ENCODE data around the gene CLDN5.
A peak's percentile ranks its signal among the peaks of the same experiment; 100 is the strongest.

CLDN5 gene

DNA sequence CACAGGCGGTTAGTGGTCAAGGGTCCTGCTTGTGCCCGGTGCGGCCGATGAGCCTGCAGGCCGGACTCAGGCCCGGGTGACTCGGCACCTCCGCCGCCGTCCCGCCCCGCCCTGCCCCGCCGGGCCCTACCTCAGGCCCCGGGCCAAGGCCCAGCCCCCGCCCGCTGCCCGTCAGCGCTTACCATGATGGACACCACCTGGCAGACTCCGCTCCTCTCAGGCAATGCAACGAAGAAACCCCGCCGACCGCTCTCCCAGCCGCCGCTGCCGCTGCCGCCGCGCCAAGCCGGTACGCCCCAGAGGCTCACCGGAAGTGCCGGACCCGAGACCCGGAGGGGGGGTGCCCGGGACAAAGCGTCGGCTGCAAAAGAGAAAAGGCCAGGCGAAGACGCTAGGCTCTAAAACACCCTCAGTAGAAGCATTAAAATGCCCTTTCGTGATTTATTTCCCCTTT lies 45.3 kb downstream of the CLDN5 start, which contains the start of gene UFD1:
UFD1 (minus strand) TSS at position 293 of the 454 bp plus-strand sequence; CDS start at position 185, 108 bp downstream.
- DNase-seq: peak; percentile 83 to 86

DNA sequence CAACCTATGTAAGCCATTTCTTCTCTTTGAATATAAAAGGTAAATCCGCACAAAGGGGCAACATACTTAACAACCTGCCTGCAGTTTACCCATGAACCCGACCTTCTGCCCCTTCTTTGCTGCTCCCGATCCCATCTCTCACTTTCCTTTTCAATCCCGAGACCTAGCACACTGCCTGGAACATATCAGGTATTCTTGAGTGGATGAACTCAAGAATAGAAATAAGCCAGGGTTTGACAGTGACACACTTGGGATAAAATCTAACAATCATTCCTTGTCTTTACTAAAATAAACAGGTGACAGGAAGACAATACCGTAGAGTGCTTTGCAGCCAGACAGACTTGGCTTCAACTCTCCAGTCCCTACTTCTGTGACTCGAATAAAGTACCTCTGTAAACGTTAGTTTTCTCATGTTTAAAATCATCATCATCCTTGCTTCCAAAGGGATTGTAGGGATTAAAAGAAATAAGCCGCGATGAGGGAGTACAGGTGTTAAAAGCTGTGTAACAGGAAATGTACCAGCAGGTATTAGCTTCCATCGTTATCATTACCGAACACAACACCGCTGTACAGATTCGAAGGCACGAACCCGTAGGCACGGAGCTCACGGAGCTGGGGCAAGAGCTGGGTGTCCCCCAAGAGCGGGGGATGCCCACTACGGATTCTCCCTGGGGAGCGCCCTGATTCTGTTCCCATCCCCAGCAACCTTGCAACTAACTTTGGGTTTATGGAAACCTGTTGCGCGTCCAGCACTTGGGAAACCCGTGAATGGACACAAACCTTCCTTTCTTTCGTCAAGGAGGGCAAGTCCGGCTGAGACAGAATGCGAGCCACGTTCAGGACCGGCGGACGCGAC lies 45.9 kb downstream of the CLDN5 start:
- DNase-seq: peak in 1 of 2 donors; percentile 21

DNA sequence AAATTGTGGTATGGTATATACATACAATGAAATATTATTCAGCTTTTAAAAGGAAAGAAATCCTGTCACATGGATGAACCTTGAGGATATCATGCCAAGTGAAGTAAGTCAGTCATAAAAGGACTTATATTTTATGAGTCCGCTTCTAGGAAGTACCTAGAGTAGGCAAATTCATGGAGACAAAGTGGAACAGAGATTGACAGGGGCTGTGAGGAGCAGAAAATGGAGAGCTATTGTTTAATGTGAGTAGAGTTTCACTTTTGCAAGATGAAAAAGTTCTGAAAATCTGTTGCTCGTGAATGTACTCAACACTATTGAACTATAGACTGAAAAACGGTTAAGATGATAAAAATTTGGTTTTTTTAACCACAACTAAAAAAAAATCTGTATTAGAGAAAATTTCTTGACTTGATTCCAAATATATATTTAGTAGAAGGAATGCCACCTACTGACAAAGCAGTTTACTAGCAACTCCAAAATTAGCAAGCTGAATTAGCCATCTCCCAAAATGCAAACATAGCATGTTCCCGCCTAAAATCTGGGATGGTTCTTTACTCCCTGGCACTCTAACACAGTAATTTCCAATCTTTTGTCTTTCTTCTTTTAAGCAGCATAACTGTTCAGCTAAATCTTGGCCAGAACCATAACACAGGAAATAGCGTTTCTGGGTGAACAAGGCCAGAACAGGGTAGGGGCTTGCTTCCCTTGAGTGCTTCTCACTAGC lies 46.7 kb downstream of the CLDN5 start:
- peak in 1 of 2 donors; percentile 21 for DNase-seq

DNA sequence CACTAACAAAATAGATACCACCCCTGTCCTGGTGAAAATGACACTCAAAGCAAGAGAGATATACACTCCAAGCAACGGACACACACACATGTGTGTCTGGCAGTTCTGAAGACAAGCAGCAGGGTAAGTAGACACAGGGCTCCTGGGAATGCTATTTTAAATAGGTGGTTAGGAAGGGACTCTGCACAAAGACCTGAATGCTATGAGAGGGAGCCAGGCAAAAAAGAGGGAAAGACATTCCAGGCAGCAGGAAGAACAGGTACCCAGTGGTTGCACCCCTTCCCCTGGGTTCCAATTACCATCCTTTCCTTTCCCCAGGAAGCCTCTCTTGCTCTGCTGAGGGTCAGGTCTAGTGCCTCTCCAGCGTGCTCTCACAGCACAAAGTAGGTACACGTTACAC lies 48.2 kb downstream of the CLDN5 start:
- no peak for DNase-seq

DNA sequence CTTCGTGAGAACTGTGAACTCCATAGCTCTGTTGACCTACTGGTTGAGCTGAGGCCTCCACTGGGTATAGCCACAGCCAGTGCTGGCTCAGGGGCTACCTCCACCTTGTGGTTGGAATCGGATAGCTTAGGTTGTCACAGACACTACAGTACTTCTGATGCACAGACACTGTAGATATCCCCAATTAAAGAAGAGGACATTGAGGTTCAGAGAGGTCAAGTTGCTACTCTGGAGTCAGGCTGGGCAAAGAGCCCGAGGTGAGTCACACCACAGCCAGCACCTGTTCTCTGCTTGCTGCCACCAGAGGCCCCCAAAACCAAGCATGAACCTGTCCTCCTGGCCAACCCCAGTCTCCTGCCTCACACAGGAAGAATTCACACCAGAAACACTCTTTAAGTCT lies 50.6 kb downstream of the CLDN5 start:
- no peak for DNase-seq

All from CD4-positive, alpha-beta T cell treated with Interleukin-1 beta for 1 hour (primary cell).